Measurements from ENCODE around the gene PTBP3.

The PTBP3 gene

GRCh38 chr9:112361601-112362000 lies 28.2 kb upstream of the PTBP3 start:
- in situ Hi-C loops (cut with MboI; ENCODE audit: low sequenced_read_pairs) = loop anchor here (25.0 kb wide), 1 partner anchor 599 kb away; no protein-coding TSS in a partner anchor

GRCh38 chr9:112360047-112360804 lies 26.8 kb upstream of the PTBP3 start:
- in situ Hi-C loops (cut with MboI; ENCODE audit: low sequenced_read_pairs) = loop anchor here (25.0 kb wide), 1 partner anchor 598 kb away; no protein-coding TSS in a partner anchor

GRCh38 chr9:112355427-112355897 lies 22.0 kb upstream of the PTBP3 start:
- in situ Hi-C loops (cut with MboI; ENCODE audit: low sequenced_read_pairs) = loop anchor here (25.0 kb wide), 1 partner anchor 593 kb away; no protein-coding TSS in a partner anchor

DNA sequence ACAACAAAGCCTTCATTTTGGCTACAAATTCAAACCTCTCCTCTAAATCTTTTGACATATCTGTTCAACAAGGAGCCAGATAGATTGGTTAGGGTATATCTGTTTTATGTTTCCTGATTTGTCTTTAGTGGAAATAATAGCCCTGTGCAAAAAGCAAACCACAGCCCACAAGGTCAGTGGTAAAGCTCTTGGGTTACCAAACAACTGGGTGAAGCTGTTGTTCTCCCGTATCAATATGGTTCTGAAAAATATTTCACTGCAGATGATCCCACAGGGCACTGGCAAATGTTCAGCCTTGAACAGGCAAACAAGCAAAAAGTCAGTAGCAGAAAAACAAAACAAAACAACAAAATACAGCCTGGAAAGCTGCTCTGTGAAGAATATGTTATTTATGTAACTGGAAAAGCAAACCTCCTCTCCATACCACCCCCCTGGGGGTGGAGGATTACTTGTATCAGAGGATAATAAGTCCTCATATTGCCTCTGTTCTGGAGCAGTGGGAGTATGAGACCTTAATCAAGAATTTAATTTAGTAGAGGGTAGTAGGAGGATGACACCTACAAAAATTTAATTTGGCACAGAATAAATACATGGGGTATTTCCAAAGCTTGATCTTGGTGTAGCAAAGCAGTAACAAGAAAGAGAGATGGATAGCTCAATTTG lies 20.8 kb upstream of the PTBP3 start:
- in situ Hi-C loops (cut with MboI; ENCODE audit: low sequenced_read_pairs) = loop anchor here (25.0 kb wide), 1 partner anchor 592 kb away; no protein-coding TSS in a partner anchor

- in situ Hi-C loops (cut with MboI; ENCODE audit: low sequenced_read_pairs) = loop anchor here (25.0 kb wide), 1 partner anchor 590 kb away; no protein-coding TSS in a partner anchor
These were observed 18.8 kb upstream of the PTBP3 start for GRCh38 chr9:112352209-112352608.

DNA sequence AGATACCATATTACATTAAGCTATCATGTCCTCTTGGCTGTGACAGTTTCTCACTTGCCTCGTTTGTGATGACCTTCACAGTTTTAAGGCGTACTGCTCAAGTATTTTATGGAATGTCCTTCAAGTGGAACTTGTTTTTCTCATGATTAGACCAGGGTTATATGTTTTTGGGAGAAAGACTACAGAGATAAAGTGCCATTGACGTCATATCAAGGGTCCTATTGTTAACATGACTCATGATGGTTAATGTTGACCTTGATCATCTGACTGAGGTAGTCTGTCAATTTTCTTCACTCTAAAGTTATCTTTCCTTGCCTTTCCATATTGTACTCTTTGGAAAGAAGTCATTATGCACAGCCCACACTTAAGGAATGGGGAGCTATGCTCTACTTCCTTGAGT lies 17.8 kb upstream of the PTBP3 start:
- in situ Hi-C loops (cut with MboI; ENCODE audit: low sequenced_read_pairs) = loop anchor here (25.0 kb wide), 1 partner anchor 589 kb away; no protein-coding TSS in a partner anchor

GRCh38 chr9:112349008-112349333 lies 15.6 kb upstream of the PTBP3 start:
- in situ Hi-C loops (cut with MboI; ENCODE audit: low sequenced_read_pairs) = no loop called here

DNA sequence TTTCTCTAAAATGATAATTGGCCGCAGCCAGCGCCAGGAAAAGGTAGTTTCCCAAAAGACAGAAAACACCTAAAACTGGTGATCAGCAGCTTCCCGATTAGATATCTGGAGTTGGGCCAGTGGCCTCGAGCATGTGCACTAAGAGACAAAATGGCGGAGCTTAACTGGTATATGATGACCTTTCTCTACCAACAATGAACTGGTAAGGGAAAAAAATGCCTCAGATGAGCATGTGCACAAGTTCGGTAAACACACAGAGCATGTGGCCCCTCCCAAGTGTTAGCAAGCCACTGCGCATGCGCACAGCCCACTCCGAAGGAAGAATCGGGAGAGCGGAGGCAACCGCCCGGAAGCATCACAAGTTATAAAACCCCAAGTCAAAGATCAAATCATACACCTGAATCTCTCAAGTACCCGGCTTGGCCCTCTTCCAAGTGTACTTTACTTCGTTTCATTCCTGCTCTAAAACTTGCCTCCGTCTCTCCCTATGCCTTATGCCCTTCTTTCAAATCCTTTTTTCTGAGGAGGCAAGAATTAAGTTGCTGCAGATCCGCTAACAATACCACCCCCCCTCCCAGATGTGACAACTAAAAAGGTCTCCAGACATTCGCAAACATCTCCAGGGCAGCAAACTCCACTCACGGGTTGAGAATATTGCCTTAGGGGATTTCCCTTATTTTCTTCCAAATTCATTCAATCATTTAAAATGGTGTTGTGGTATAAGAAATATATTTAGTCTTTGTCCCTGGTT lies 15.0 kb upstream of the PTBP3 start:
- in situ Hi-C loops (cut with MboI; ENCODE audit: low sequenced_read_pairs) = no loop called here

DNA sequence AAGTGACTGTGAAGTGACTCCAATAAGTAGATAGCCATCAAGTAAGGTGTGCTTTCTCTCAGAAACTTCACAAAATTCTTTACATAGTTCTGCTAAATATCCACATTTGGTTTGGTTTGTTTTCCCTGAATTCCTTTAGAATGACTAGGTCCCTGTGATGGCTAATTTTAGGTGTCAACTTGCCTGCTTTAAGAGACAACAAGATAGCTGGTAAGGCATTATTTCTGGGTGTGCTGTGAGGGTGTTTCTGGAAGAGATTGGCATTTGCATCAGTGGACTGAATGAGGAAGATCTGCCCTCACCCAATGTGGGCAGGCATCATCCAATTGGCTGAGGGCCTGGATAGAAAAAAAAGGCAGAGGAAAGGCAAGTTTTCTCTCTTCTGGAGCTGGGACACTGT lies 8.3 kb upstream of the PTBP3 start:
- in situ Hi-C loops (cut with MboI; ENCODE audit: low sequenced_read_pairs) = no loop called here

GRCh38 chr9:112339886-112340285 lies 6.5 kb upstream of the PTBP3 start:
- in situ Hi-C loops (cut with MboI; ENCODE audit: low sequenced_read_pairs) = no loop called here

GRCh38 chr9:112338561-112338960 lies 5.1 kb upstream of the PTBP3 start:
- in situ Hi-C loops (cut with MboI; ENCODE audit: low sequenced_read_pairs) = no loop called here

DNA sequence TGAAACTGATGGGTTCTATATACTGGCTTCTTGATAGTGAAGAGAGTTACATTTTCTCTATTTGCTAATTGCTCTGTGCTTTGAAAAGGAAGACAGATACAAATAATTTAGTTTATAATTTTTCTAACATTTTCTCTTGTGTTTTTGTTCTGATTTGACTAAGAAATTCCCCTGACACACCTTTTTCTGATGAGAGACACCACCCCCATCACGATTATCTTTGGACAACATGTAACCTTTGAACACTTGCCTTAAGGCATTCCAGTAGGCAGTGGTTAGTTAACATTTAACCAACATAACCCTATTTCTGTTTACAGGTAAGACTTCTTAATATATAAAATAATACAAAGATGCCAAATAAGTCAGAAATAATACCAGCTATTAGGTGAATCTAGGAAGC lies 4.1 kb upstream of the PTBP3 start:
- in situ Hi-C loops (cut with MboI; ENCODE audit: low sequenced_read_pairs) = no loop called here

DNA sequence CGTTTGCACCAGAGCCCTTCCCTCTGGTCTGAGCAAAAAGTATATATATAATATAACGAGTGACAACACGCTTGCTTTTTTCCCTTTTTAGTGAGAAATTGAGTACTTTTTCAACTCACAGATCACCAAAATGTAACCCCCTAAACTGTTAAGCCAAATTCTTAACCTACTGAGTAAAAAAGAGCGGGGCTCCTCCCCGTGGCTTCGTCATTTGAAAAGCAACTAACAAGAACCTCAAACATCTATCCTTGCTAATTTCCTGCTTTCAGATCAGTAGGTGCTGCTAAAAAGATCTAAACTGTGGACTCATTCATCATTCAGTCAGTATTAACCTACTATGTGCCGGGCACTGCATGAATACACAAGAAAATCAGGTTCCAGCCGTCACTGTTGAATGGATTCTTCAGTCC lies 1.0 kb upstream of the PTBP3 start:
- in situ Hi-C loops (cut with MboI; ENCODE audit: low sequenced_read_pairs) = no loop called here

DNA sequence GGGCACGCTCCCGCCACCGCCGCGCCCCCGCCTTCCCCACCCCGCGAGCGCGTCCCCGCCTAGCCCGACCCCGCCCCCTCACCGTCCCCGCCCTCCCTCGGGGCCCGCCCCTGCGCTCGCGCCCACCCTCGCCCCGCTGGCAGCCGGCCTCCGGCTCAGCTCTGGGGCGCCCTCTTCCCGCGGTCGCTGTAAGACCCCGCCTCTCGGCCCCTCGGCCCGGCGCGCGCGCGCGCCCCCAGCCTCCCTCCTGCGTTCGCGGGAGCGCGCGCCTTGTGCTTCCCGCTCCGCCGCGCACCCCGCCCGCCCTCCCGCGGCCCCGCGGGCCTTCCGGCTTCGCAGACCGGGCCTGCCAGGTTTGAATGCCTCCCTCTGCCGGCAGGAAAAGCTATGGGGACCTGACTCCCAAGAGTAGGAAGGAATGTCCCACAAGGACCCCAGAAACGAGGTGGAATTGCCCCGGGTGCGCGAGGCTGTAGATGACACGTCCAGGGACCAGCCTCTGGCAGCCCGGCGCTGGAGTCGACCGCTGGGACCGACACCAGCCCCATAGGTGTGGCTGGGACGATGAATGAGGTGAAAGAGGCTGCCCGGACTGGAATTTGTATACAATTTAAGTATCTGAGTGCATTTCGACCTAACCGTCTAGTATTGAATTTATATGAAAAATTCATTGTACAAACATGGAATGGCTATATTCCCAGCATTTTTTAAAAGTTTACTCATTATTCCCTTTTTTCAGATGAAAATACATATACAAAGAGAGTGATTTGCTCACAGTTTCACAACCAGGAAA lies 416 bp upstream of the PTBP3 start:
- in situ Hi-C loops (cut with MboI; ENCODE audit: low sequenced_read_pairs) = no loop called here

DNA sequence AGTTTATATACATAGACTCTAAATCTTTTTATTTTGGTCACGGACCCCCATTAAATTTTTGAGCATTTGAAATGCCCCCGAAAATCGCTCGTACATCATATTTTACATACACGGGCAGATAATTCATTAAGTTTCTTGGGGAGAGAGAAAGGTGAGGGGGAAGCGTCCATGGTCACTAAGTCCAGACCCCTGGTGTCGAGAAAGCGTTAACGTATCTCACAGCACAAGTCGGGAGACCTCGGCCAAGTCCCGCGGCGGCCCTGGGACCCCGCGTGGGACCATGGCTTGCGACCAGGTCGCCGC lies 794 bp downstream of the PTBP3 start:
- in situ Hi-C loops (cut with MboI; ENCODE audit: low sequenced_read_pairs) = no loop called here

GRCh38 chr9:112332214-112332613 lies 1.2 kb downstream of the PTBP3 start:
- in situ Hi-C loops (cut with MboI; ENCODE audit: low sequenced_read_pairs) = no loop called here

GRCh38 chr9:112331674-112331952 lies 1.8 kb downstream of the PTBP3 start:
- in situ Hi-C loops (cut with MboI; ENCODE audit: low sequenced_read_pairs) = no loop called here

- in situ Hi-C loops (cut with MboI; ENCODE audit: low sequenced_read_pairs) = no loop called here
These were observed 4.9 kb downstream of the PTBP3 start for GRCh38 chr9:112328545-112328944.

- in situ Hi-C loops (cut with MboI; ENCODE audit: low sequenced_read_pairs) = no loop called here
These were observed 5.5 kb downstream of the PTBP3 start for GRCh38 chr9:112327718-112328450.

GRCh38 chr9:112326194-112326593 lies 7.2 kb downstream of the PTBP3 start:
- in situ Hi-C loops (cut with MboI; ENCODE audit: low sequenced_read_pairs) = no loop called here

All from HL-60/S4 treated with phorbol 12-myristate 13-acetate at 8.2 ng/mL for 4 days and 3 days (cell line).